ENCODE results near the gene FBXO10. TPM values are rescaled to one million over a fixed set of nuclear protein-coding genes. Genes with fewer than 3 reads are reported as not detected.
"Not testable (repeated sequence)": the region's sequence is repeated elsewhere in the genome, so short reads cannot be mapped to it uniquely, and the experiment has no call there.

FBXO10 gene
- total RNA-seq, 4 donors from 2014 or later = 6.6 to 17.5 (median 12.2) TPM

- peak in 1 of 2 donors; percentile 21 for DNase-seq
- TF ChIP-seq, protein P1, sequence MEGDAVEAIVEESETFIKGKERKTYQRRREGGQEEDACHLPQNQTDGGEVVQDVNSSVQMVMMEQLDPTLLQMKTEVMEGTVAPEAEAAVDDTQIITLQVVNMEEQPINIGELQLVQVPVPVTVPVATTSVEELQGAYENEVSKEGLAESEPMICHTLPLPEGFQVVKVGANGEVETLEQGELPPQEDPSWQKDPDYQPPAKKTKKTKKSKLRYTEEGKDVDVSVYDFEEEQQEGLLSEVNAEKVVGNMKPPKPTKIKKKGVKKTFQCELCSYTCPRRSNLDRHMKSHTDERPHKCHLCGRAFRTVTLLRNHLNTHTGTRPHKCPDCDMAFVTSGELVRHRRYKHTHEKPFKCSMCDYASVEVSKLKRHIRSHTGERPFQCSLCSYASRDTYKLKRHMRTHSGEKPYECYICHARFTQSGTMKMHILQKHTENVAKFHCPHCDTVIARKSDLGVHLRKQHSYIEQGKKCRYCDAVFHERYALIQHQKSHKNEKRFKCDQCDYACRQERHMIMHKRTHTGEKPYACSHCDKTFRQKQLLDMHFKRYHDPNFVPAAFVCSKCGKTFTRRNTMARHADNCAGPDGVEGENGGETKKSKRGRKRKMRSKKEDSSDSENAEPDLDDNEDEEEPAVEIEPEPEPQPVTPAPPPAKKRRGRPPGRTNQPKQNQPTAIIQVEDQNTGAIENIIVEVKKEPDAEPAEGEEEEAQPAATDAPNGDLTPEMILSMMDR (IDR thresholded peaks at IDR 0.05) = no peak
- TF ChIP-seq POLR2A (IDR thresholded peaks at IDR 0.05) = no peak
- Histone ChIP-seq H3K9me3 (no peaks in the 10 kb centered on the region), H3K27ac (peak overlapping the region in 2 of 3 donors; percentile 31 to 42), H3K4me1 (peaks cover 16 to 17% of the 10 kb centered on the region in 2 donors), H3K4me3 (replicated peaks in 1 of 3) (peak overlapping the region in 1 of 3 donors; percentile 53), H3K27me3 (no peaks in the 10 kb centered on the region), H3K36me3 (peaks cover 3 to 6% of the 10 kb centered on the region in 2 donors)
- 18 to 42% methylated on average over 7 of the region's 7 CpGs for WGBS, 2 donors
- intact Hi-C loops (cut with DNase I) = no loop called here
Measured at GRCh38 chr9:37486616-37487548, 89.3 kb downstream of the FBXO10 start.

- H3K36me3 ChIP-seq = peaks cover 3 to 6% of the 10 kb centered on the region in 2 donors
- intact Hi-C loops (cut with DNase I) = no loop called here
- DNase-seq = no peak
- H3K27ac ChIP-seq = peak overlapping the region in 2 of 3 donors; percentile 31 to 42
- H3K27me3 ChIP-seq = no peaks in the 10 kb centered on the region
- H3K4me3 ChIP-seq (replicated peaks in 1 of 3) = peak overlapping the region; percentile 27 to 53 (median 42)
- TF ChIP-seq POLR2A (IDR thresholded peaks at IDR 0.05) = no peak
- TF ChIP-seq, protein P1 (IDR thresholded peaks at IDR 0.05) = no peak
- H3K9me3 ChIP-seq = no peaks in the 10 kb centered on the region
- WGBS, 2 donors = 1 to 5% methylated on average over 7 of the region's 7 CpGs
- H3K4me1 ChIP-seq = peaks cover 16 to 17% of the 10 kb centered on the region in 2 donors
Measured at GRCh38 chr9:37486256-37486615, 89.9 kb downstream of the FBXO10 start.

DNA sequence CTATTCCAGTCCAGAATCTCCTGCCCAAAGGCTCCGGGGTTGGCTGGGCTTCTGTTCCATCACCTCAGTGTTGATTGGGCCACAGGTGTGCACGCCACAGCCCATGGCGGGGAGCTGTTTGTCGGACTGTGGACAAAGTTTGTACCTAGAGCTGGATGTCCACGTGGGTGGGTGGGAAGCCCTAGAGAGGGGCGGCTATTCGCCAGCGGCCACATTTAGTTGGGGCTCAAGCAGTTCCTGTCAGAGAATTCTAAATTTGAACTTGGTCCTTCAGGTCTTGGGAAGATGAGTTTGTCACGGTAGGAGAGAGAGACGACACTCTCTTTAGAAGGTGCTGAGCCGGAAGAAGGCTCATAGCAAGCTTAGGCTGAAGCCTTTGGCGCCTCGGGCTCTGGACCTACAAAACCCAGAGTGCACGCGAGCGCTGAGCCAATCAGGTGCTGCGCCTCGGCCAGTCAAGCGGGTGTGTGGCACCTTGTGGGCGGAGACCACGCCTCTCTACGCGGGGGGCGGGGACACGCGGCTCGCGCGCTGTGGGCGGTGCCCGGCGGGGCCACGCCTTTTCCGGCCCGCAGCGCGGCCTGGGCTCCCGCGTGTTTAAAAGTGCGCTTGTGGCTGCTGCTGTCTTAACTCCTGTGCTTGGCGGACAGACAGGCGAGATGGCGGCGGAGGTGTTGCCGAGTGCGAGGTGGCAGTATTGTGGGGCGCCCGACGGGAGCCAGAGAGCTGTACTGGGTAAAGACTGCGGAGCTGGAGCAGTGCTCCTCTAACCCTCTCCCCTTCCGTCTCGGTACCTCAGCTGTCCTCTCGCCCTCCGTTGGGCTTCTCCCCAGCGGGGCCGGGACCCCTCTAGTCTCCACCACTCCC, 90.6 kb downstream of the FBXO10 start, which contains the start of gene POLR1E:
Gene POLR1E (plus strand): TSS at position 560 of the 867 bp plus-strand sequence. CDS start 100 bp downstream, at position 660.
- no peaks in the 10 kb centered on the region for H3K9me3 ChIP-seq
- H3K4me3 ChIP-seq (replicated peaks in 1 of 3) = peak within 1 kb of the TSS; percentile 27 to 53 (median 42)
- 9 to 16% methylated on average over 18 to 20 of the region's 56 CpGs for WGBS, 2 donors
- intact Hi-C loops (cut with DNase I) = no loop called here
- peaks cover 16 to 17% of the 10 kb centered on the region in 2 donors for H3K4me1 ChIP-seq
- DNase-seq = peak; percentile 97
- no peaks in the 10 kb centered on the region for H3K27me3 ChIP-seq
- H3K36me3 ChIP-seq = peaks cover 3 to 6% of the 10 kb centered on the region in 2 donors
- H3K27ac ChIP-seq = peak within 1 kb of the TSS in 2 of 3 donors; percentile 31 to 42
- peak in 1 of 2 donors; percentile 76 for TF ChIP-seq POLR2A (IDR thresholded peaks at IDR 0.05)
- TF ChIP-seq, protein P1 (IDR thresholded peaks at IDR 0.05) = no peak

DNA sequence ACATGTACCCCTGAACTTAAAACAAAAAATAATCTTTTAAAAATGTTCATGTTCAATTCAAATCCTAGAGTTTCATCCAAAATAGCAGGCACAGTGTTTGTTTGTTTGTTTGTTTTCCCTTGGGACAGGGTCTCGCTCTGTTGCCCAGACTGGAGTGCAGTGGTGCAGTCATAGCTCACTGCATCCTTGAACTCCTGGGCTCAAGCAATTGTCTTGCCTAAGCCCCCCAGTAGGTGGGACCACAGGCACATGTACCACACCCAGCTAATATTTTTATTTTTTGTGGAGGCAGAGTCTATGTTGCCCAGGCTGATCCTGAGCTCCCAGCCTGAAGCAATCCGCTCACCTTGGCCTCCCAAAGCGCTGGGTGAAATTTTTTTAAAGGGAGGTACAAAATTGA, 95.4 kb downstream of the FBXO10 start:
- H3K9me3 ChIP-seq = no peaks in the 10 kb centered on the region
- no peak for TF ChIP-seq POLR2A (IDR thresholded peaks at IDR 0.05)
- TF ChIP-seq, protein P1 (IDR thresholded peaks at IDR 0.05) = no peak
- intact Hi-C loops (cut with DNase I) = loop anchor here (5.0 kb wide), 1 partner anchor 422 kb away; the partner anchor contains the start of gene SLC25A51
- H3K4me3 ChIP-seq (replicated peaks in 1 of 3) = no peak overlapping the region
- DNase-seq = no peak
- H3K27me3 ChIP-seq = no peaks in the 10 kb centered on the region
- peaks cover 4 to 6% of the 10 kb centered on the region in 2 donors for H3K4me1 ChIP-seq
- H3K36me3 ChIP-seq = no peaks in the 10 kb centered on the region
- no peak overlapping the region for H3K27ac ChIP-seq
- 79 to 82% methylated on average over 3 of the region's 3 CpGs for WGBS, 2 donors

GRCh38 chr9:37477987-37478619, 98.1 kb downstream of the FBXO10 start:
- H3K4me1 ChIP-seq; H3K27ac ChIP-seq; H3K9me3 ChIP-seq; H3K27me3 ChIP-seq; DNase-seq; H3K36me3 ChIP-seq; intact Hi-C loops (cut with DNase I); H3K4me3 ChIP-seq (replicated peaks in 1 of 3): not testable (repeated sequence)
- whole genome bisulfite sequencing, 2 donors = 66 to 69% methylated on average over 5 of the region's 5 CpGs

DNA sequence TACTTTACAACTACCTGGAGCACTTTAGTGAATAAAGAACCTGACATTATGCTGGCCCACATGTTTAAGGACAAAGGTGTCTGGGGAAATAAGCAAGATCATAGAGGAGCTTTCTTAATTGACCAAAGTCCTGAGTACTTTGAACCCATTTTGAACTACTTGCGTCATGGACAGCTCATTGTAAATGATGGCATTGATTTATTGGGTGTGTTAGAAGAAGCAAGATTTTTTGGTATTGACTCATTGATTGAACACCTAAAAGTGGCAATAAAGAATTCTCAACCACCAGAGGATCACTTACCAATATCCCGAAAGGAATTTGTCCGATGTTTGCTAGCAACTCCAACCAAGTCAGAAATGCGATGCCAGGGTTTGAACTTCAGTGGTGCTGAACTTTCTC, 98.7 kb downstream of the FBXO10 start:
- WGBS, 2 donors = 90 to 97% methylated on average over 4 of the region's 4 CpGs
- H3K4me3 ChIP-seq (replicated peaks in 1 of 3); intact Hi-C loops (cut with DNase I); H3K27me3 ChIP-seq; H3K4me1 ChIP-seq; H3K27ac ChIP-seq; H3K36me3 ChIP-seq; DNase-seq; H3K9me3 ChIP-seq: not testable (repeated sequence)

Data from thyroid gland (tissue), 4 donors.